ENCODE results near the gene PLCD3.
A peak's percentile ranks its signal among the peaks of the same experiment; 100 is the strongest.

PLCD3 gene

GRCh38 chr17:45111850-45112249, 20.5 kb downstream of the PLCD3 start:
- DNase-seq: no peak
- H3K9me3 Mint-ChIP-seq: no peaks in the 10 kb centered on the region
- H3K4me1 Mint-ChIP-seq: peaks cover 12 to 17% of the 10 kb centered on the region in 2 donors
- peak; percentile 49 to 50 for ATAC-seq (replicated peaks)
- H3K27ac Mint-ChIP-seq: peak overlapping the region; percentile 43
- H3K27me3 Mint-ChIP-seq: peaks cover 0 to 11% of the 10 kb centered on the region in 2 donors
- peaks cover 10 to 15% of the 10 kb centered on the region in 2 donors for H3K36me3 Mint-ChIP-seq
- H3K4me3 Mint-ChIP-seq: no peak overlapping the region

DNA sequence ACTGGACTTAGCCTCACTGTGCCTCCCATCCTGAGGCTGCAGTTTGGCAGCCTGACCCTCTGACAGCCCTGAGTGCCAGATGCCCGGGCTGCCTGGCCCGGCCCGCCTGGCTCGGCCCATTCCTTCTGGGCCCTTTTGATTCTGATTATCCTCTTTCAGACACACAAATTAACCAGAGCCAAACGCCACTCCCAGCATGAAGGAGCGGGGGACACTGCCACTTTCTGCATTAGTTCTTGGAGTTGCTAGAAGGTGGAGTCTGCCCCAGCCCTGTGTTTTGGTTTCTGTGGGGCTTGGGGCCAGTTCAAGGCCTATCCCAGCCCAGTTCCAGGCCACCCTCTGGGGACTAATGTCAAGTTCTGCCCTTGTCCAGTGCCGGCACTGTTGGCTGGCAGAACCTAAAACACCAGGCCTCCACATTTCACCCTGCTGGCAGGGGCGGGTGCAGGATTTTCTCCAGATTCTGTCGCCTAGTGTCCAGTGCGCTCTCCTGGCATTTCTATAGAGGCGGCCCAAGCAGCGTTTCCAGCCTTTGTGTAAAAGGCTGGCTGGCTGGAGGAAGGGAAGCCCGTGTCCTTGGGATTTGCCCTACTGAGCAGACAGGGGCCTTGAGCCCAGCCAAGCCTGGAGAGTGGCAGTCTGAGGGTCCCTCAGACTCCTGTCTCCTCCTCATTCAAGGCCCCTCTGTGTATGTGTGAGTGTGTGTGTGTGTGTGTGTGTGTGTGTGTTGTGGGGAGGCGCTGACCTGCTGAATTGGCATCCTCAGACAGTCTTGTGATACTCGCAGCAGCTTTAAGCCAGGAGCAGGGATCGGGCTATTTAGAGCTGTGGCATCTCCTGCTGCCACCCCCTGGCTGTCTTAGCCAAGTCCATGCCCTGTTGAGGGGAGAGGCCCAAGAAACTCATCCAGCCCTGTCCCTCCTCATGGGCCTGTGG, 21.4 kb downstream of the PLCD3 start:
- DNase-seq (no peak), ATAC-seq (replicated peaks) (peak in 1 of 2 donors; percentile 12)
- Mint-ChIP-seq H3K4me1 (peaks cover 12 to 17% of the 10 kb centered on the region in 2 donors), H3K27ac (no peak overlapping the region), H3K36me3 (peaks cover 14 to 21% of the 10 kb centered on the region in 2 donors), H3K9me3 (no peaks in the 10 kb centered on the region), H3K27me3 (peaks cover 0 to 4% of the 10 kb centered on the region in 2 donors), H3K4me3 (no peak overlapping the region)

GRCh38 chr17:45108595-45109521, 23.5 kb downstream of the PLCD3 start:
- no peak overlapping the region for H3K4me3 Mint-ChIP-seq
- no peaks in the 10 kb centered on the region for H3K27me3 Mint-ChIP-seq
- H3K4me1 Mint-ChIP-seq: peaks cover 12 to 17% of the 10 kb centered on the region in 2 donors
- peak overlapping the region; percentile 65 for H3K27ac Mint-ChIP-seq
- no peak for DNase-seq
- peaks cover 20 to 32% of the 10 kb centered on the region in 2 donors for H3K36me3 Mint-ChIP-seq
- H3K9me3 Mint-ChIP-seq: no peaks in the 10 kb centered on the region
- no peak for ATAC-seq (replicated peaks)

GRCh38 chr17:45108051-45108450, 24.3 kb downstream of the PLCD3 start:
- Mint-ChIP-seq H3K27me3 (no peaks in the 10 kb centered on the region), H3K4me3 (no peak overlapping the region), H3K27ac (peak overlapping the region; percentile 65), H3K4me1 (peaks cover 12 to 17% of the 10 kb centered on the region in 2 donors), H3K36me3 (peaks cover 27 to 40% of the 10 kb centered on the region in 2 donors), H3K9me3 (no peaks in the 10 kb centered on the region)
- DNase-seq (no peak), ATAC-seq (replicated peaks) (no peak)

DNA sequence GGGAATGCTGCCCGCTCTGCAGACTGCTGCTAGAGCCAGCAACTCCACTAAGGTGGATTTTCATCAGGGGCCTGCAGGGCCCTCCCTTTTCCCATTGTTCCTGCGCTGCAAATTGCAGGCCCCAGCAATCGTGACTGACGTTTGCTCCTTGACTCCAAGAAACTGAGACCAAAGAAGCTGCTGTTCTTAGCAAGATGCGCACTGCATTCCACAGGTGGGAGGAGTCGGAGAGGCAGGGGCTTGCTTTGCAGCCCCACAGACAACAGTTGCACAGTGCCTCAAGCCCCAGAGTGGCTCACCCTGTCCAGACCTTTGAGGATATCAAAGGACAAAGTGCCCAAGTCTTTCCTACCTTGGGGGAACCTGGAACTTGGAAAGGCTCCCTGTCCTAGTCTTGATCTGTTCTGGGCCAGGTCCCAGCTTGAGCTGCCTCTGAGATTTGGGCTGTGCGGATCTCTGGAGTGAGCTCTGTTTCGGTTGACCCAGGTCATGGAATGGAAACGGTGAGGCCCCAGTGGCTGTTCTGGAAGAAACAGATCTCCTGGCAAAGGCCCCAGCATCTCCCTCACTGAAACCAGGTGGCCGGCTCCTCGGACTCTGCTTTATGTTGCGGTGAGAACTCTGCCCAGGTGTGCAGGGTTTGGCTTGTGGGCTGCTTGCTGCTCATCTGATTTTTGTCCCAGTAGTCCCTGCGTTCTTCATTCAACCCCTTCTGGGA, 24.9 kb downstream of the PLCD3 start:
- peaks cover 32 to 46% of the 10 kb centered on the region in 2 donors for H3K36me3 Mint-ChIP-seq
- DNase-seq: no peak
- no peaks in the 10 kb centered on the region for H3K27me3 Mint-ChIP-seq
- H3K27ac Mint-ChIP-seq: no peak overlapping the region
- no peak for ATAC-seq (replicated peaks)
- H3K4me1 Mint-ChIP-seq: peaks cover 13 to 16% of the 10 kb centered on the region in 2 donors
- no peaks in the 10 kb centered on the region for H3K9me3 Mint-ChIP-seq
- no peak overlapping the region for H3K4me3 Mint-ChIP-seq

DNA sequence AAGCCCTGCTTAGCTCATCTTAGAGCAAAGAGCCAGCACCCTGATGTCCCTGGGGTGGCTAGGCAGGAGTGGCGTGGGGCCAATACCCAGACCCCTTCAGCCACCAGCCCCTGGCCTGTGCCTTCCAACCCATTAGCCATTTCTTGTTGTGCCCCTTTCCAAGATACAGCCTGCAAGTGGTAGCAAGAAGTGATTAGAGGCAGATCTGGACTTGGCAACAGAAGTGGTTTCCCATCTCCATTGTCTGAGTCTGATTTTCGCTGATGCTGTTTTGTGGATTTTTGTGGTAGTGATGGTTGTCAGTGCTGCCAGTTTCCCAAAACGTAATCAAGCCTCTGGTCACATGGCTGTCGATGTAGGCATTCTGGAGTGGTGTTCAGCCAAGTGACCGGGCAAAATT, 25.7 kb downstream of the PLCD3 start:
- Mint-ChIP-seq H3K9me3 (no peaks in the 10 kb centered on the region), H3K36me3 (peaks cover 39 to 55% of the 10 kb centered on the region in 2 donors), H3K4me3 (no peak overlapping the region), H3K4me1 (peaks cover 7 to 10% of the 10 kb centered on the region in 2 donors), H3K27ac (no peak overlapping the region), H3K27me3 (no peaks in the 10 kb centered on the region)
- ATAC-seq (replicated peaks) (no peak), DNase-seq (no peak)

DNA sequence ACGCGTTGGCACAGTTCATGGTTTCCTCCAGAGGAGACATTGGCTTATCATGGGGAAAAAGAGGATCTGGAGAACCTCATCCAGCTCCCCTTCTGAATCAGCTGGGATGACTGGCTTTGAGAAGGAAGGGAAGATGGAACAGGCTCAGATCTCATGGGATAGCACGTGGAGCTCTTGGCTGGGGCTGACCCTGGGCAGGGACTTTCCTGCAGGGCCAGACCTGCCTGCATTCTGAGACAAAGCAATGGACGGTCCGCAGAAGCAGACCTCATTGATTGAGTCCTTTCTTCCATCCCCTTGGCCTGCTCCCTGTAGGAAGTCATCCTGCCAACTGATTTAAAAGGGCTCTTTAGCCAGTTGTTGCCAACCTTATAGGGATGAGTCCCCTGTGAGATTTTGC, 26.2 kb downstream of the PLCD3 start:
- Mint-ChIP-seq H3K4me3 (no peak overlapping the region), H3K4me1 (peaks cover 3 to 6% of the 10 kb centered on the region in 2 donors), H3K9me3 (no peaks in the 10 kb centered on the region), H3K27ac (no peak overlapping the region), H3K36me3 (peaks cover 40 to 55% of the 10 kb centered on the region in 2 donors), H3K27me3 (no peaks in the 10 kb centered on the region)
- DNase-seq (no peak), ATAC-seq (replicated peaks) (no peak)

DNA sequence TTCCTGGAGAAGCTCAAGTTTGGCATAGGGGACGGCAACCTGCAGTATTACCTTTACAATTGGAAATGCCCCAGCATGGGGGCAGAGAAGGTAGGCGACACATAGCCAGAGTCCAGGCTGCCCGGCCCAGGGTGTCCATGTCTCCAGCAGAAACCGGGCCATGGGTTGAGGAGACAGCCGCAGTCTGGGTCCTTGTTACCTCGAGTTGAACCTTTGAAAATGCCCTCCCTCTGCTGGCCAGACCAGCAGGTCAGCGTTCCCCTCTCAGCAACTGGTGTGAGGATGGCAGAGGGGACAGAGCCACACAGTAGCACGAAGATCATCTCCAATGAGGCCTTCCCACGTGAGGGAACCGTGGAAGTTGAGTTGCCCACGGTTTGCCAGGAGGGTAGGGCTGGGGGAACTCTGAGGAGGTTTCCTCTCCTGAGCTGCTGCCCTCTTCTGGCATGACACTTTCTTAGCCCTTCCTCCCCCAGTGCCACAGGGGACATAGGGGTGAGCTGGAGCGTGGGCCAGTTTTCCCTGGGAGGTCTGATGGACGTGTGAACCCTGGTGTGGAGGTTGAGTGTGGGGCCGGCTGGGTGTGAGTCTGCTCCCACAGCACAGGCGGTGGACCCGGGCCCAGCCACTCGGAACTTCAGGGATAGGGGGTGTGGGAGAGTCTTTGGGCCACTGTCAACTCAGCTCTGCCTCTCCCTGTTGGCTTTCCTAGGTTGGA, 27.2 kb downstream of the PLCD3 start:
- ATAC-seq (replicated peaks) (no peak), DNase-seq (no peak)
- no peak overlapping the region for H3K27ac Mint-ChIP-seq
- peaks cover 0 to 5% of the 10 kb centered on the region in 2 donors for H3K4me1 Mint-ChIP-seq
- no peaks in the 10 kb centered on the region for H3K9me3 Mint-ChIP-seq
- peaks cover 40 to 55% of the 10 kb centered on the region in 2 donors for H3K36me3 Mint-ChIP-seq
- H3K27me3 Mint-ChIP-seq: no peaks in the 10 kb centered on the region
- H3K4me3 Mint-ChIP-seq: no peak overlapping the region

DNA sequence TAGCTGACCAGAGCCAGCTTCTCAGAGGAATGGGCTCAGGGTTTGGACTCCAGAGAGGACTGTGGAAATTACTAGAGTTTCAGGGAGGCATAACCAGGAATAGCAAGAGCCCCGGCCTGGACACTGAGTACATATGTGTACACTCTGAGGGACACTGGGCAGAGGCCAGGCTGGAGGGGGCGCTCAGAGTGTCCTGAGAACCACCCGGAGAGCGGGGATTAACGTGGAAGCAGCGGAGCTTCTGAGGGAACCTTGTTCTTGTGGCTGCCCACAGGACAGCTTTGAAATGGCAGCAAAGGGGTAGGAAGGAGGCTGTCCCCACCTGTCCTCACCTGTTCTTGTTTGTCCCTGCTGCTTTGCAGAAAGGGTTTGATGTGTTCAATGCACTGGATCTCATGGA, 27.8 kb downstream of the PLCD3 start:
- H3K9me3 Mint-ChIP-seq: no peaks in the 10 kb centered on the region
- H3K27ac Mint-ChIP-seq: peak overlapping the region; percentile 63
- H3K36me3 Mint-ChIP-seq: peaks cover 38 to 55% of the 10 kb centered on the region in 2 donors
- H3K4me1 Mint-ChIP-seq: peaks cover 0 to 5% of the 10 kb centered on the region in 2 donors
- H3K4me3 Mint-ChIP-seq: no peak overlapping the region
- no peak for ATAC-seq (replicated peaks)
- H3K27me3 Mint-ChIP-seq: no peaks in the 10 kb centered on the region
- DNase-seq: no peak

DNA sequence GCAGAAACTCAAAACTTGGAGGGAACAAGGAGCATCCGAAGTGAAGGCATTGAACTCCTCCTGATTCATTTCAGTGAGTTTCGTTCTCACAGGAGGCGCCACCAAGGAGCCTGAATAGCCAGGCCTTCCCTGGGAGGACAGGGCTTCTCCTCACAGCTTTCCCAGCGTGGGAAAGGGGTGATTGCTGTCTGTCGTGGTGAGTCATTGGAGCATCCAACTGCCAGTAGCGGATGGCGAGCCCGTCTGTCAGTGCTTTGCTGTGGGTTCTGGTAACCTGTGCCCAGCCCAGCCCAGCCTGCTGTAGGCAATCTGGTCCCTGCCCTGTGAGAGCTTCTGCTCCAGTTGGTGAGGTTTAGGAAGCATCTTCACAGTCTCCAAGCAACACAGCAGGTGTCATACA, 28.3 kb downstream of the PLCD3 start:
- Mint-ChIP-seq H3K4me3 (no peak overlapping the region), H3K27ac (peak overlapping the region; percentile 63), H3K4me1 (peaks cover 4 to 8% of the 10 kb centered on the region in 2 donors), H3K27me3 (no peaks in the 10 kb centered on the region), H3K9me3 (no peaks in the 10 kb centered on the region), H3K36me3 (peaks cover 40 to 55% of the 10 kb centered on the region in 2 donors)
- DNase-seq (no peak), ATAC-seq (replicated peaks) (no peak)

- Mint-ChIP-seq H3K9me3 (no peaks in the 10 kb centered on the region), H3K27me3 (no peaks in the 10 kb centered on the region), H3K4me3 (no peak overlapping the region), H3K27ac (no peak overlapping the region), H3K4me1 (peaks cover 8 to 10% of the 10 kb centered on the region in 2 donors), H3K36me3 (peaks cover 44 to 53% of the 10 kb centered on the region in 2 donors)
- ATAC-seq (replicated peaks) (no peak), DNase-seq (no peak)
These were observed 29.0 kb downstream of the PLCD3 start for GRCh38 chr17:45103269-45103795.

- no peak overlapping the region for H3K4me3 Mint-ChIP-seq
- no peaks in the 10 kb centered on the region for H3K9me3 Mint-ChIP-seq
- no peaks in the 10 kb centered on the region for H3K27me3 Mint-ChIP-seq
- no peak for ATAC-seq (replicated peaks)
- H3K4me1 Mint-ChIP-seq: peaks cover 8 to 12% of the 10 kb centered on the region in 2 donors
- H3K27ac Mint-ChIP-seq: no peak overlapping the region
- no peak for DNase-seq
- H3K36me3 Mint-ChIP-seq: peaks cover 45 to 52% of the 10 kb centered on the region in 2 donors
These were observed 29.5 kb downstream of the PLCD3 start for GRCh38 chr17:45102856-45103255.

Data from stimulated activated naive B cell treated with anti-CD40 and anti-IgM and Interleukin-4, amounts not matched to agents 10 μg/mL and 1 μg/mL and 100 μg/mL, for 72 hours (primary cell).